Measurements from ENCODE around the gene MRPL32.

The MRPL32 gene

GRCh38 chr7:42928754-42929153, 3.4 kb upstream of the MRPL32 start:
- DNase-seq: no peak

GRCh38 chr7:42929449-42929848, 2.7 kb upstream of the MRPL32 start:
- DNase-seq: no peak

GRCh38 chr7:42930889-42931288, 1.3 kb upstream of the MRPL32 start:
- no peak for DNase-seq

GRCh38 chr7:42931447-42931833, 736 bp upstream of the MRPL32 start:
- no peak for DNase-seq

GRCh38 chr7:42932811-42933591, 825 bp downstream of the MRPL32 start:
- no peak for DNase-seq

GRCh38 chr7:42934291-42934690, 2.1 kb downstream of the MRPL32 start:
- no peak for DNase-seq

GRCh38 chr7:42935861-42936260, 3.7 kb downstream of the MRPL32 start:
- no peak for DNase-seq

- no peak for DNase-seq
These were observed 7.5 kb downstream of the MRPL32 start for GRCh38 chr7:42939457-42940240.

- DNase-seq: peak; percentile 26
These were observed 9.0 kb downstream of the MRPL32 start for GRCh38 chr7:42940985-42941847.

GRCh38 chr7:42945821-42946626, 13.8 kb downstream of the MRPL32 start:
- DNase-seq: no peak

GRCh38 chr7:42946627-42946950, 14.4 kb downstream of the MRPL32 start:
- DNase-seq: no peak

- no peak for DNase-seq
These were observed 15.3 kb downstream of the MRPL32 start for GRCh38 chr7:42947521-42947920.

- DNase-seq: no peak
These were observed 18.2 kb downstream of the MRPL32 start for GRCh38 chr7:42950417-42950816.

GRCh38 chr7:42952328-42952727, 20.2 kb downstream of the MRPL32 start:
- no peak for DNase-seq

GRCh38 chr7:42953994-42954393, 21.8 kb downstream of the MRPL32 start:
- DNase-seq: no peak

- DNase-seq: no peak
These were observed 23.9 kb downstream of the MRPL32 start for GRCh38 chr7:42956062-42956461.

- no peak for DNase-seq
These were observed 27.4 kb downstream of the MRPL32 start for GRCh38 chr7:42959549-42959948.

- DNase-seq: no peak
These were observed 28.6 kb downstream of the MRPL32 start for GRCh38 chr7:42960762-42961161.

- no peak for DNase-seq
These were observed 29.0 kb downstream of the MRPL32 start for GRCh38 chr7:42961170-42961569.

GRCh38 chr7:42964293-42964692, 32.1 kb downstream of the MRPL32 start:
- DNase-seq: no peak

- DNase-seq: no peak
These were observed 33.0 kb downstream of the MRPL32 start for GRCh38 chr7:42964849-42965805.
